IMR-90 (cell line): ENCODE measurements around the gene LANCL1.

Source experiments
- BHLHE40 ChIP-seq: fragments of 150-350 bp; IDR thresholded peaks from 2 replicates; pipeline ENCODE4 v1.6.1; 2016; ENCODE audit warnings: mild to moderate bottlenecking, low read depth, low read length
- CEBPB ChIP-seq: IDR thresholded peaks from 2 replicates; pipeline ENCODE4 v1.6.1; 2012; ENCODE audit warnings: low read depth, low read length, improper control_type of control experiment
- MAFK ChIP-seq: IDR thresholded peaks from 2 replicates; pipeline ENCODE4 v1.6.1; 2012; ENCODE audit warnings: low read depth, low read length, improper control_type of control experiment
- MAZ ChIP-seq: IDR thresholded peaks from 2 replicates; pipeline ENCODE4 v1.6.1; 2012; ENCODE audit warnings: low read depth, mild to moderate bottlenecking, low read length, improper control_type of control experiment, moderate library complexity, borderline replicate concordance
- NFE2L2 ChIP-seq: fragments of 150-350 bp; IDR thresholded peaks from 2 replicates; pipeline ENCODE4 v1.6.1; 2016; ENCODE audit warnings: low read depth, mild to moderate bottlenecking, low read length
- POLR2A ChIP-seq: IDR thresholded peaks from 2 replicates; pipeline ENCODE4 v1.6.1; 2012; ENCODE audit warnings: mild to moderate bottlenecking, low read depth, low read length
- RCOR1 ChIP-seq: IDR thresholded peaks from 2 replicates; pipeline ENCODE4 v1.6.1; 2012; ENCODE audit warnings: mild to moderate bottlenecking, low read length, improper control_type of control experiment; ENCODE audit not compliant: insufficient replicate concordance
- RFX5 ChIP-seq: IDR thresholded peaks from 2 replicates; pipeline ENCODE4 v1.8.0; 2012; ENCODE audit warnings: low read depth, mild to moderate bottlenecking, low read length, moderate library complexity
- USF2 ChIP-seq: fragments of 150-350 bp; IDR thresholded peaks from 2 replicates; pipeline ENCODE4 v1.6.1; 2017; ENCODE audit warnings: mild to moderate bottlenecking, antibody characterized with exemption, low read length, low read depth
- TF ChIP-seq, protein P1 (sequence below): conservative IDR thresholded peaks from 2 replicates; pipeline ENCODE4 v1.5.1; 2012; ENCODE audit warnings: mild to moderate bottlenecking, low read depth, low read length, improper control_type of control experiment

DNA sequence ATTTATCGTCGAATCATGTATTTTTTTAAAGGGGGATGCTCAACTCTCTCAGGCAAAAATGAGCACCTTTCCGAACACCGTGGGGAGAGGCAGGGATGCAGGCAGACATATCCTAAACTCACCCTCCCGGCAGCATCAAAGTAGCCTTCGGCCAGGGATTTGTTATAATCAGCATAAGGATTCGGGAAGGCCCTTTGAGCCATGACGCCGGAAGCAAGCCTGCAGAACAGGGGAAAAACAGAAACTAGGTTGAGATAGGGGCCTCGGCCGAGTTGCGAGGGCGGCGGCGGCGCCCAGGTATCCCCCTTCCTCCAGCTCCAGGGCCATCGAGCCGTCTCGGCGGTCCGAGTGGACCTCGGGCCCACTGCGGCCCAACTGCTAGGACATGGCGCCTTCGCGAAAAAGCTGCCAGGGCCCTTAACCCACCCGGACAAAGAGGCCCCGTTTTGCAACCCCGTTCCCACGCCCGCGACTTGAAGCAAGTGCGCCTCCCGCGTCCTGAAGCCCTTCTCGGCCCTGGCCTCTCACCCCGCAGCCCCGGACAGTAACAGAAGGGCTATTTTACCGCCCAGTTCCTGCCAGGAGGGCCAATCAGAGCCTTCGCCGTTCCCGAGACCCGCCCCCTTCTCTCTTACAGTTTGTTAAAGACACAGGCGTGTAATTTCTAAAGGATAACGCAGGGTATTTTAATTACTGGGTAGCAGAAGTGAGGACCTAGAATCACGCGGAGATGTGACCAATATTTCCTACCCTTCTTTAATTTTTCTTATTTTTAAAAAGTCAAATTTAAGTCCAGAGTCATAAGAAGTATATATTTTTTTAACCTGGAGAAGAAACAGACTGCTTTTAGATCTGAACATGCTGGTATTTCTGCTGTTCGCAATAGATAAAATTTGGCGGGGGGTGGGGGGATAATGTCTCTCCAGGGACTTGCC lies at the start of gene LANCL1:
- TF ChIP-seq, protein P1, sequence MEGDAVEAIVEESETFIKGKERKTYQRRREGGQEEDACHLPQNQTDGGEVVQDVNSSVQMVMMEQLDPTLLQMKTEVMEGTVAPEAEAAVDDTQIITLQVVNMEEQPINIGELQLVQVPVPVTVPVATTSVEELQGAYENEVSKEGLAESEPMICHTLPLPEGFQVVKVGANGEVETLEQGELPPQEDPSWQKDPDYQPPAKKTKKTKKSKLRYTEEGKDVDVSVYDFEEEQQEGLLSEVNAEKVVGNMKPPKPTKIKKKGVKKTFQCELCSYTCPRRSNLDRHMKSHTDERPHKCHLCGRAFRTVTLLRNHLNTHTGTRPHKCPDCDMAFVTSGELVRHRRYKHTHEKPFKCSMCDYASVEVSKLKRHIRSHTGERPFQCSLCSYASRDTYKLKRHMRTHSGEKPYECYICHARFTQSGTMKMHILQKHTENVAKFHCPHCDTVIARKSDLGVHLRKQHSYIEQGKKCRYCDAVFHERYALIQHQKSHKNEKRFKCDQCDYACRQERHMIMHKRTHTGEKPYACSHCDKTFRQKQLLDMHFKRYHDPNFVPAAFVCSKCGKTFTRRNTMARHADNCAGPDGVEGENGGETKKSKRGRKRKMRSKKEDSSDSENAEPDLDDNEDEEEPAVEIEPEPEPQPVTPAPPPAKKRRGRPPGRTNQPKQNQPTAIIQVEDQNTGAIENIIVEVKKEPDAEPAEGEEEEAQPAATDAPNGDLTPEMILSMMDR = no peak
- TF ChIP-seq CEBPB (peak; percentile 20; the same call in 1 of the 2 replicates), POLR2A (peak; percentile 40; the same call in 1 of the 2 replicates), MAFK (no peak), BHLHE40 (no peak), RFX5 (no peak), MAZ (no peak), NFE2L2 (no peak), RCOR1 (no peak), USF2 (no peak)
